NCI-H146 treated with DMSO at 0.1 percent for 48 hours (cell line): ENCODE measurements around the gene POLD3.

Source experiments
- DNase-seq: peaks from one replicate; lab custom pipeline; 2025; ENCODE audit not compliant: unreplicated experiment; lab: John Stamatoyannopoulos, UW

Gene POLD3

GRCh38 chr11:74684661-74685060, 92.3 kb downstream of the POLD3 start:
- DNase-seq = no peak

- DNase-seq = no peak
Measured at GRCh38 chr11:74685338-74685737, 93.0 kb downstream of the POLD3 start.

GRCh38 chr11:74685905-74686304, 93.5 kb downstream of the POLD3 start:
- no peak for DNase-seq

- no peak for DNase-seq
Measured at GRCh38 chr11:74686792-74687191, 94.4 kb downstream of the POLD3 start.

GRCh38 chr11:74687237-74688023, 95.0 kb downstream of the POLD3 start:
- DNase-seq = no peak

GRCh38 chr11:74689666-74690065, 97.3 kb downstream of the POLD3 start:
- no peak for DNase-seq

GRCh38 chr11:74691755-74692154, 99.4 kb downstream of the POLD3 start:
- DNase-seq = no peak
